ENCODE results near the gene MGAT5B. TPM values are rescaled to one million over a fixed set of nuclear protein-coding genes. Genes with fewer than 3 reads are reported as not detected.

MGAT5B gene, protein sequence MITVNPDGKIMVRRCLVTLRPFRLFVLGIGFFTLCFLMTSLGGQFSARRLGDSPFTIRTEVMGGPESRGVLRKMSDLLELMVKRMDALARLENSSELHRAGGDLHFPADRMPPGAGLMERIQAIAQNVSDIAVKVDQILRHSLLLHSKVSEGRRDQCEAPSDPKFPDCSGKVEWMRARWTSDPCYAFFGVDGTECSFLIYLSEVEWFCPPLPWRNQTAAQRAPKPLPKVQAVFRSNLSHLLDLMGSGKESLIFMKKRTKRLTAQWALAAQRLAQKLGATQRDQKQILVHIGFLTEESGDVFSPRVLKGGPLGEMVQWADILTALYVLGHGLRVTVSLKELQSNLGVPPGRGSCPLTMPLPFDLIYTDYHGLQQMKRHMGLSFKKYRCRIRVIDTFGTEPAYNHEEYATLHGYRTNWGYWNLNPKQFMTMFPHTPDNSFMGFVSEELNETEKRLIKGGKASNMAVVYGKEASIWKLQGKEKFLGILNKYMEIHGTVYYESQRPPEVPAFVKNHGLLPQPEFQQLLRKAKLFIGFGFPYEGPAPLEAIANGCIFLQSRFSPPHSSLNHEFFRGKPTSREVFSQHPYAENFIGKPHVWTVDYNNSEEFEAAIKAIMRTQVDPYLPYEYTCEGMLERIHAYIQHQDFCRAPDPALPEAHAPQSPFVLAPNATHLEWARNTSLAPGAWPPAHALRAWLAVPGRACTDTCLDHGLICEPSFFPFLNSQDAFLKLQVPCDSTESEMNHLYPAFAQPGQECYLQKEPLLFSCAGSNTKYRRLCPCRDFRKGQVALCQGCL
- total RNA-seq, result 1 to 10 TPM in 2 of 4 donors, under 1 TPM in 1, not detected in 1; 0.59 to 3.3 (median 1.5) TPM

DNA sequence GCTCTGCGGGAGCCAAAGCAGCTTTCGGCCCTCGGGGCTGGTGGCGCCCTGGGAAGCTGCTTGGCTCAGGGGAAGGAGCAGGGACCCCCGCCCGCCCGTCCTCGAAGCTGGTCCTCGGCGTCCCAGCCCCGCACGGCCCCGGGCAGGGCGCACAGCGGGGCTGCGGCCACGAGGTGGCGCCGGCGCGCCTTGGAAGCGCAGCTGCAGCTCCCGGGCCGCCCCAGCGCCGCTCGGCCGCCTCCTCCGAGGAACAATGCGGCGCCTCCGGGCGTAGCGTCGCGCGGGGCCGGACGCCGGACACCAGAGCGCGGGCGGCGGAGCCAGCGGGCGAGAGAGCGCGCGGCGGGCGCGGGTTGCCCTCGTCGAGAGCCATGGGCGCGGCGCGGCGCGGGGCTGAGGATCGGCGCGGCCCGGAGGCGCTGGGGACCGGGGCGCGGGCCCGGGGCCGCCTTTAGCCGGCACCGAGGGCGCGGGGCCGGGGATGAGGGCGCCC, at the start of gene MGAT5B:
Gene MGAT5B, plus strand, starts transcription at position 229 of the 493 bp plus-strand sequence. CDS start 626 bp downstream, outside the sequence.
- Histone ChIP-seq H3K4me1 (peaks cover 0 to 21% of the 10 kb centered on the region in 2 donors), H3K36me3 (no peaks in the 10 kb centered on the region), H3K4me3 (peak within 1 kb of the TSS in 1 of 2 donors; percentile 37), H3K27me3 (peaks cover 12 to 18% of the 10 kb centered on the region in 2 donors), H3K9me3 (no peaks in the 10 kb centered on the region), H3K27ac (no peak within 1 kb of the TSS)
- TF ChIP-seq, protein P1, sequence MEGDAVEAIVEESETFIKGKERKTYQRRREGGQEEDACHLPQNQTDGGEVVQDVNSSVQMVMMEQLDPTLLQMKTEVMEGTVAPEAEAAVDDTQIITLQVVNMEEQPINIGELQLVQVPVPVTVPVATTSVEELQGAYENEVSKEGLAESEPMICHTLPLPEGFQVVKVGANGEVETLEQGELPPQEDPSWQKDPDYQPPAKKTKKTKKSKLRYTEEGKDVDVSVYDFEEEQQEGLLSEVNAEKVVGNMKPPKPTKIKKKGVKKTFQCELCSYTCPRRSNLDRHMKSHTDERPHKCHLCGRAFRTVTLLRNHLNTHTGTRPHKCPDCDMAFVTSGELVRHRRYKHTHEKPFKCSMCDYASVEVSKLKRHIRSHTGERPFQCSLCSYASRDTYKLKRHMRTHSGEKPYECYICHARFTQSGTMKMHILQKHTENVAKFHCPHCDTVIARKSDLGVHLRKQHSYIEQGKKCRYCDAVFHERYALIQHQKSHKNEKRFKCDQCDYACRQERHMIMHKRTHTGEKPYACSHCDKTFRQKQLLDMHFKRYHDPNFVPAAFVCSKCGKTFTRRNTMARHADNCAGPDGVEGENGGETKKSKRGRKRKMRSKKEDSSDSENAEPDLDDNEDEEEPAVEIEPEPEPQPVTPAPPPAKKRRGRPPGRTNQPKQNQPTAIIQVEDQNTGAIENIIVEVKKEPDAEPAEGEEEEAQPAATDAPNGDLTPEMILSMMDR (IDR thresholded peaks at IDR 0.05), result peak; percentile 39 to 98 (median 94)
- no peak for TF ChIP-seq POLR2A (IDR thresholded peaks at IDR 0.05)
- intact Hi-C loops (cut with DNase I; ENCODE audit: low total_unique reads), result loop anchor here (5.0 kb wide), 2 partner anchors 189 to 379 kb away; no protein-coding TSS in a partner anchor
- peak; percentile 54 to 74 for DNase-seq

GRCh38 chr17:76820039-76820438, 48.2 kb upstream of the MGAT5B start:
- Histone ChIP-seq H3K9me3 (no peaks in the 10 kb centered on the region), H3K27ac (no peak overlapping the region), H3K4me1 (no peaks in the 10 kb centered on the region), H3K4me3 (no peak overlapping the region), H3K27me3 (no peaks in the 10 kb centered on the region), H3K36me3 (no peaks in the 10 kb centered on the region)
- no peak for DNase-seq
- intact Hi-C loops (cut with DNase I; ENCODE audit: low total_unique reads), result no loop called here
- no peak for TF ChIP-seq POLR2A (IDR thresholded peaks at IDR 0.05)
- TF ChIP-seq, protein P1 (IDR thresholded peaks at IDR 0.05), result no peak

DNA sequence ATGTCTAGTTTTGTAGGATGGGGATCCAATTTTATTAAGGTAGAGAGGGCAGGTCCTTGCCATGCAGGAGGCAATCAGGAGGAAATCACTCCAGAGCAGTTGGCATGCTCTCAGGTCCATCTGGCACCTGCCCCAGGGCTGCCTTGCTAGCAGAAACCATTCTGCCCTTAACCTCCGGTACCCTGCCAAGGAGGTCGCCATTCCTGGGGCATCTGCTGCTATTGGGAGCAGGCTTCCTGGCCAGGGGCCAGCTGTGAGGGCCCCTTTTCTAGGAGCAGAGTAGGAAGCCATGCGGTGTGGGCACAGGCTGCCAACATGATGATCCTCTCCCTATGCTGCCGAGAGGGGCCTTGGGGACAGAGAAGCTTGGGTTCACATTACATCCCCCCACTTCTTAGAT, 47.6 kb upstream of the MGAT5B start:
- DNase-seq, result no peak
- Histone ChIP-seq H3K4me1 (no peaks in the 10 kb centered on the region), H3K4me3 (no peak overlapping the region), H3K36me3 (no peaks in the 10 kb centered on the region), H3K27me3 (no peaks in the 10 kb centered on the region), H3K9me3 (no peaks in the 10 kb centered on the region), H3K27ac (no peak overlapping the region)
- TF ChIP-seq, protein P1 (IDR thresholded peaks at IDR 0.05), result no peak
- TF ChIP-seq POLR2A (IDR thresholded peaks at IDR 0.05), result no peak
- intact Hi-C loops (cut with DNase I; ENCODE audit: low total_unique reads), result no loop called here

DNA sequence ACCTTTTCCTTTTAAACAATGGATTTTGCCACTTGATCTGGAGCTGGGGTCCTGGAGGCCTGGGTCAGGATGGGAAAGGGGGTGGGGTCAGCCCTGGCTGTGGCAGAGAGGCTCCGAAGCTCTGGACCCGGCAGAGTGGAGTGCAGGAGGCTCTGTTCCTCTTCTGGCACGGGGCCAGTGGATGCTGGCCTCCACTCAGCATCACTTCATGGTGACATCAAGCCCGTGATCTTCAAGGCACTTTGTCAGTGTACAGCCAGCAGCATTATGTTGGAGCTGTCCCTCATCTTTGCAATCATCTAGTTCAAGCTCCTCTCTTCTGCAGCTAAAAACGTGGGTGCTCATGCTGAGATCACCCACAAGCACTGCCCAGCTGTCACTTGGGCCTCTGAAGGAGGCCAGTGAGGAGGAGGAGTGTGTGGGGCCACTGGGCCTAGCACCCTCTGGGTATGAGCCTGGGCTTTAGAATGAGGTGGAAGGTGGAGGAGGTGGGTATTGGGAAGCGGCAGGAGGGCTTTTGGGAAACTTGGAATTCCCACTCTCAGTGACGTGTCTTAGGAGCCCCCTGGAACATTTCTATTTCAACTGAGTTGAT, 45.9 kb upstream of the MGAT5B start:
- H3K4me1 ChIP-seq, result no peaks in the 10 kb centered on the region
- no peak overlapping the region for H3K27ac ChIP-seq
- no peaks in the 10 kb centered on the region for H3K9me3 ChIP-seq
- no peaks in the 10 kb centered on the region for H3K27me3 ChIP-seq
- TF ChIP-seq, protein P1 (IDR thresholded peaks at IDR 0.05), result no peak
- TF ChIP-seq POLR2A (IDR thresholded peaks at IDR 0.05), result no peak
- H3K36me3 ChIP-seq, result no peaks in the 10 kb centered on the region
- intact Hi-C loops (cut with DNase I; ENCODE audit: low total_unique reads), result no loop called here
- no peak for DNase-seq
- H3K4me3 ChIP-seq, result no peak overlapping the region
